NCI-H774 (cell line): ENCODE measurements around the gene MRPL11.

ENCODE experiments used
- DNase-seq: peaks from one replicate; lab custom pipeline; 2025; lab: John Stamatoyannopoulos, UW

MRPL11 gene

GRCh38 chr11:66388780-66389386 is 49.8 kb downstream of the MRPL11 start:
- peak; percentile 84 for DNase-seq

- peak; percentile 84 for DNase-seq
These were observed 52.2 kb downstream of the MRPL11 start for GRCh38 chr11:66386171-66387069.
